GM20000 (cell line): Measurements from ENCODE around the gene OPTN.
"Not testable (repeated sequence)": the region's sequence is repeated elsewhere in the genome, so short reads cannot be mapped to it uniquely, and the experiment has no call there.

Source experiments
- DNase-seq: peaks from one replicate; pipeline ENCODE4 v3.0.0; 2012; ENCODE audit warnings: low spot score
- TF ChIP-seq, protein P1 (sequence below): IDR thresholded peaks from 2 replicates; pipeline ENCODE4 v1.5.1; 2012; ENCODE audit warnings: mild to moderate bottlenecking, control low read depth; ENCODE audit errors: extremely low read depth, missing control alignments

Gene OPTN

DNA sequence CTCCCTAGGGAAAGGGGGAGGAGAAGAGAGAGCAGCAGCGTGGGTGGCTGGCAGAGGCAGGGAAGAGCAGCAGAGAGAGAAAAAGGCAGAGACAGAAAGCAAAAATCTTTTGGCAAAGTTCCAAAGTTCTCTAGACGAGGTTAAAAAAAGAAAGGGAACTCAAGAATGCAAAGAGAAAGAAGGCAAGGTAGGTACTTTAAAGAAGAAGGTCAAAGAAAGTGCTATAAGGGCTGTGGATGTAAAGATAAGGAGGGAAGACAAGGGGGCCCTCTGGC, 20.2 kb upstream of the OPTN start:
- no peak for DNase-seq
- TF ChIP-seq, protein P1, sequence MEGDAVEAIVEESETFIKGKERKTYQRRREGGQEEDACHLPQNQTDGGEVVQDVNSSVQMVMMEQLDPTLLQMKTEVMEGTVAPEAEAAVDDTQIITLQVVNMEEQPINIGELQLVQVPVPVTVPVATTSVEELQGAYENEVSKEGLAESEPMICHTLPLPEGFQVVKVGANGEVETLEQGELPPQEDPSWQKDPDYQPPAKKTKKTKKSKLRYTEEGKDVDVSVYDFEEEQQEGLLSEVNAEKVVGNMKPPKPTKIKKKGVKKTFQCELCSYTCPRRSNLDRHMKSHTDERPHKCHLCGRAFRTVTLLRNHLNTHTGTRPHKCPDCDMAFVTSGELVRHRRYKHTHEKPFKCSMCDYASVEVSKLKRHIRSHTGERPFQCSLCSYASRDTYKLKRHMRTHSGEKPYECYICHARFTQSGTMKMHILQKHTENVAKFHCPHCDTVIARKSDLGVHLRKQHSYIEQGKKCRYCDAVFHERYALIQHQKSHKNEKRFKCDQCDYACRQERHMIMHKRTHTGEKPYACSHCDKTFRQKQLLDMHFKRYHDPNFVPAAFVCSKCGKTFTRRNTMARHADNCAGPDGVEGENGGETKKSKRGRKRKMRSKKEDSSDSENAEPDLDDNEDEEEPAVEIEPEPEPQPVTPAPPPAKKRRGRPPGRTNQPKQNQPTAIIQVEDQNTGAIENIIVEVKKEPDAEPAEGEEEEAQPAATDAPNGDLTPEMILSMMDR: no peak

DNA sequence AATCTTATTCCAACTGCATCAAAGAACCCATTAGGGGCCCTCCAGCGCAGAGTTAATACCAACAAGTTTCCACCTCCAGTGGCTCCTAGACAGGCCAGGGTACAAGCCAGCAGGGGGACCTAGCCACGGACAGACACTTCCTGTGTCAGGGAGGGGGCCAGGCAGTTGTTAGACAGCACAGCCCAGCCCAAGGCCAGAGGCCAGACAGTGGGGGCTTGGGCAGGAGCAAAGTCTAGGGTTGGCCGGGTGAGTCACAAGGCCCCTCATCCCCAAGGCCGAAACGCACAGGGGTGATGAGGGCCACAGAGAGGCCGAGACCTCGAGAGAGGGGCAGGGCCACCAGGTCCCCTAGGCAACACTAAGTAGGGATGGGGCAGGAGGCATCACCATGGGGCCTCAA, 19.3 kb upstream of the OPTN start:
- DNase-seq: no peak
- TF ChIP-seq, protein P1: no peak

DNA sequence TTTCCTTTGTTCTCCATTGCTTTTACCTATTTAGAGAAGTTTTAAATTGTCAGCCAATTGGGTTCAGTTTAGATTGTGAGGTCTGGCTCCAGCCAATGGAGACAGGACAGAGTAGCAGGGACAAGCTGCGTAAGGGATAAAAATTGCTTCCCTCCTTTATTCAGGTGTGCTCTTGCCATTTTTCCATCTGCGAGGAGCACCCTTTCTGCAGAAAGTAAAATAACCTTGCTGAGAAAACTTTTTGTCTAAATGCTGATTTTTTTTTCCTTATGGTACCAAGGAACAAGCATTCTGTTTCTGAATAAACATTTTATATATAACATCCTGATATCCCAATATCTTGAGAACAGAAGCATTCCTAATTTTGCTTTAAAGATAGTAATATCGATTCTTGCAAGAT, 16.3 kb upstream of the OPTN start:
- DNase-seq: not testable (repeated sequence)

DNA sequence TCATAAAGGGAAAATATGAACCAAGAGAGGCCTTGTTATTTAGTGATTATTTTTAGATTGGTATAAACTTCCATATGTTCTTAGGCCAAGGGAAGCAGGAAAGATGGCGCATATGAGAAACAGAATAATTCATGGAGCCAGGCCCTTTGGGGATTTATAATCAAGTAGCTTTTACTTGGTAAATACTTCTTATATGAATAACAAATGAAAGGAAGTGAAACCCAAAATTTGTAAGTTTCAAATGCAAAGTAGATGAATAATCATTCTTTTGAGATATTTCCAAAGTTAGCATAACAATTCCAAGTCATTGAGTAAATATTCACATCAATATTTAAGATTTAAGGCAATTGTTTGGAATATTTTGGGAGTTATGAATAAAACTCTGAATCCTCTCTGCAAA, 13.9 kb upstream of the OPTN start:
- no peak for DNase-seq
- TF ChIP-seq, protein P1: no peak

DNA sequence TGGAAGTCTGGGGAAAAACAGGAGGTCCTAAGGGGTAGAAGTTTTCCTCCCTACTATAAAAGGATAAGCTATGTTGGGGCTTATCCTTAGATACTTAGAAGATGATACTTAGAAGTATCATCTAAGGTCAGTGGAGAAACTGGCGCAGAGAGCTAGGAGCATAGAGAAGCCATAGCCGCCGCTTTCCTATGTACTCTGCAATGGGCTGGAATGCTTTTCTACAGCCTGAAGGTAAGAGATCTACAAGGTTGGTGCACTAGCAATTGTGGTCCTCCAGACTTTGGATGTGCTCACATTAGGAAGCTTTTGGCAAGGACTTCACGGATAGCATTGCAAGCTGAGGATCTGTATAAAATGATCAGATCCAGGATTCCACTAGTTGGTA, 12.4 kb upstream of the OPTN start:
- TF ChIP-seq, protein P1: no peak
- no peak for DNase-seq

DNA sequence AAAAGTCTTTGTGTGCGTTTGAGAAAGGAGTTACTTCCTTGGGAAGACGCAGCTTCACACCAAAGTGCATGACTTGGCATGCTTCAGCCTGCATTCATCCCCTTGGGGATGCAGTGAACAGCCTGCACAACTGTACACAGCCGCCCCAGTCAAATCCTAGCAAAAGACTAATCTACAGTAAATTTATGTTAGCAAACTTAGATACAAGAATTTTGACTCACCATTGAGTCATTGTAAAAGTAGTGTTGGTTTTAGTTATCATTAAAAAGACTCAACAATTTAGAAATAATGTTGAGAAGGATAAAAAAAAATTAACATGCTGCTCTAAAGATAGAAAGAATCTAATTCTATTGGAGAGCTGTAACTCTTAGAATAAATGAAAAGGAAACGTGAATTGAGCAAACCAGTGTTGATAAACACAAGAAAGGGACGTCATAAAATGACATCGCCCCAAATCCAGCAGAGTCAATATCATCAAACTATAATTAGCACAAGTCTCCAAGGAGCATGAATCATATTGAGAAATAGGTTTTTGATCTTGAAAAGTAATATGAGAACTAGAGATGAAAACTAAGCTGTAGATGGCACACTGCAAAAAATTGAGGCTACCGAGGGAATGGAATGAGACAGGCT, 11.9 kb upstream of the OPTN start:
- TF ChIP-seq, protein P1: no peak
- no peak for DNase-seq

DNA sequence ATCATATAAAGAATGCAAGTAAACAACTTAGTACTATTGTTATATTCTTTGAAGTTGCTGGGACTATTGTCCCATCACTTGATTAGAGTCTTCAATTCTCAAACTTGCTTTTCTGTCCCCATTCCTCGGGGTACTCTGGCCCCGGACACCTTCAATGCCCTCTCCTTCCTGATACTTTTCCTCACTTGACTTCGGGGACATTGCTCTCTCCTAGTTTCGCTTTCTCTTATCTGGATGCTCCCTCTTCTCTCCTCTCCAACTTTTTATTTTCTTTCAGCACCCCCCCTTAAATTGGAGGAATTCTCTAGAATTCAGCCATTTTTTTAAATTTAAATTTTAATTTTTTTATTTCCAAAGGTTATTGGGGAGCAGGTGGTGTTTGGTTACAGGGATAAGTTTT, 10.6 kb upstream of the OPTN start:
- TF ChIP-seq, protein P1: no peak
- no peak for DNase-seq

DNA sequence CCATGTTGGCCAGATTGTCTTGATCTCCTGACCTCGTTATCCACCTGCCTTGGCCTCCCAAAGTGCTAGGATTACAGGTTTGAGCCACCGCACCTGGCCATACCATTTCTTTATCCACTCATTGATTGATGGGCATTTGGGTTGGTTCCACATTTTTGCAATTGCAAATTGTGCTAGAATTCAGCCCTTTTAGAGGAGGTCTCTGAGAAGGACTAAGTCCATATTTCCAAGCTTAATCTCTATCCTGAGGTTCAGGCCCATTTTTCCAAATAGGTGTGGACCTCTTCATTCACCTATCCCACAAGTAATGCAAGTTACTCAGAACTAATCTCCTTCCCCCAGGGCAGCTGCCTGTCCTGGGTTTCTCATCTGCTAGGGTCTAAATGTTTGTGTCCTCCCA, 9.7 kb upstream of the OPTN start:
- TF ChIP-seq, protein P1: no peak
- DNase-seq: no peak
